ENCODE data around the gene FGR.

Gene FGR

GRCh38 chr1:27614625-27615344, 20.2 kb downstream of the FGR start:
- TF ChIP-seq CTCF (IDR thresholded peaks at IDR 0.05; ENCODE audit: low read depth, low read length): no peak
- DNase-seq (ENCODE audit: low read depth in 2 of 2): no peak
- H3K4me3 ChIP-seq (replicated peaks in 1 of 2; ENCODE audit: low read depth in 2 of 2, low read length in 2 of 2): no peak overlapping the region

- no peak for DNase-seq (ENCODE audit: low read depth in 2 of 2)
- no peak overlapping the region for H3K4me3 ChIP-seq (replicated peaks in 1 of 2; ENCODE audit: low read depth in 2 of 2, low read length in 2 of 2)
- no peak for TF ChIP-seq CTCF (IDR thresholded peaks at IDR 0.05; ENCODE audit: low read depth, low read length)
Observed at GRCh38 chr1:27614043-27614624, 20.9 kb downstream of the FGR start.

- DNase-seq (ENCODE audit: low read depth in 2 of 2): no peak
- H3K4me3 ChIP-seq (replicated peaks in 1 of 2; ENCODE audit: low read depth in 2 of 2, low read length in 2 of 2): no peak overlapping the region
- TF ChIP-seq CTCF (IDR thresholded peaks at IDR 0.05; ENCODE audit: low read depth, low read length): no peak
Observed at GRCh38 chr1:27612718-27613117, 22.3 kb downstream of the FGR start.

GRCh38 chr1:27611450-27611849, 23.5 kb downstream of the FGR start:
- TF ChIP-seq CTCF (IDR thresholded peaks at IDR 0.05; ENCODE audit: low read depth, low read length): no peak
- DNase-seq (ENCODE audit: low read depth in 2 of 2): no peak
- no peak overlapping the region for H3K4me3 ChIP-seq (replicated peaks in 1 of 2; ENCODE audit: low read depth in 2 of 2, low read length in 2 of 2)

DNA sequence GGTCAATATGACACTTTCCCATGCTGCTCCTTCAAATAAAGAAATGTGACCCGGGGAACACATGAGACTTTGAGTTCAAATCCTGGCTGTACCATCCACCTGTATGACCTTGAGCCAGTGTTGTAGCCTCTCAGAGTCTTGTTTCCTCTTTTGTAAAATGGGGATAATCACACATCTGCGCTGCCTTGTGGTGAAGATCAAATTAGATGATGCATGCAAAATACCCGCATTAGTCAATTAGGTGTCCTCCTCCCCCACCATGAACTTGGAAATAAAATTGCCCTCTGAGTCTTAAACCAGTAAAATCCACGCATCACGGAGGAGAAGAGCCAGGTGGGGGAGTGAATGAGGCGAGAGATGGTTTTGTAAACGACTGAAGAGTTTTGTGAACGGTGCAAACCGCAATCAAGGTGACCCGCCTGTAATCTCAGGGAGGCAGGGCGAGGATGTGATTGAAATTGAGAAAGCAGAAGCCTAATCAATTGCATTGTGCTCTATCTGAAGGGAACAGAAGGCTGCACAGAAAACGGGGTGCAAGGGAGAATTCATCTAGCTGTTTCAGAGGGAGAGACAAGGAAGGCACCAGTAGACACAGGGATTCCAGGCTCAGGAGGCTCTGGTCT, 25.3 kb downstream of the FGR start:
- DNase-seq (ENCODE audit: low read depth in 2 of 2): no peak
- no peak for TF ChIP-seq CTCF (IDR thresholded peaks at IDR 0.05; ENCODE audit: low read depth, low read length)
- H3K4me3 ChIP-seq (replicated peaks in 1 of 2; ENCODE audit: low read depth in 2 of 2, low read length in 2 of 2): no peak overlapping the region

- TF ChIP-seq CTCF (IDR thresholded peaks at IDR 0.05; ENCODE audit: low read depth, low read length): no peak
- DNase-seq (ENCODE audit: low read depth in 2 of 2): peak in 1 of 2 donors; percentile 39
Observed at GRCh38 chr1:27609210-27609555, 25.8 kb downstream of the FGR start.

More at GRCh38 chr1:27609210-27609555, 25.8 kb downstream of the FGR start:
- no peak overlapping the region for H3K4me3 ChIP-seq (replicated peaks in 1 of 2; ENCODE audit: low read depth in 2 of 2, low read length in 2 of 2)

Data from cardiac fibroblast (primary cell).